Type B pancreatic cell (in vitro differentiated cells): Measurements from ENCODE around the gene ADM2. TPM values are rescaled to one million over a fixed set of nuclear protein-coding genes. Genes with fewer than 3 reads are reported as not detected.

Experiments used
- DNase-seq: peaks from one replicate; pipeline ENCODE4 v3.0.0; 2021; ENCODE audit warnings: mixed read lengths; ENCODE audit not compliant: unreplicated experiment; ENCODE audit errors: extremely low spot score
- H3K27ac Mint-ChIP-seq: 2 replicates; pipeline ENCODE4 v1.8.0; 2021; ENCODE audit warnings: mild to moderate bottlenecking, mixed read lengths
- H3K27me3 Mint-ChIP-seq: 2 replicates; pipeline ENCODE4 v1.8.0; 2021; ENCODE audit warnings: mixed read lengths
- H3K36me3 Mint-ChIP-seq: 2 replicates; pipeline ENCODE4 v1.8.0; 2021; ENCODE audit warnings: mixed read lengths
- H3K4me1 Mint-ChIP-seq: one replicate; pipeline ENCODE4 v1.8.0; 2021; ENCODE audit warnings: mixed read lengths; ENCODE audit not compliant: unreplicated experiment
- H3K4me3 Mint-ChIP-seq: 2 replicates; pipeline ENCODE4 v1.8.0; 2021; ENCODE audit warnings: mild to moderate bottlenecking, mixed read lengths
- H3K9me3 Mint-ChIP-seq: 2 replicates; pipeline ENCODE4 v1.8.0; 2021; ENCODE audit warnings: mixed read lengths
- total RNA-seq: library from RNA; stranded (reverse); gene quantifications from 2 replicates; pipeline ENCODE4 v1.2.1, GENCODE V29; 2021; ENCODE audit warnings: low replicate concordance
- TF ChIP-seq, protein P1 (sequence below): fragments of 200-600 bp; sonication (generic); conservative IDR thresholded peaks from 2 replicates; pipeline ENCODE4 v1.5.0; 2021; ENCODE audit warnings: antibody characterized with exemption, mild to moderate bottlenecking

ADM2 gene
- total RNA-seq, 1 donor from 2014 or later = 2.6 TPM

- H3K36me3 Mint-ChIP-seq = no peaks in the 10 kb centered on the region
- TF ChIP-seq, protein P1, sequence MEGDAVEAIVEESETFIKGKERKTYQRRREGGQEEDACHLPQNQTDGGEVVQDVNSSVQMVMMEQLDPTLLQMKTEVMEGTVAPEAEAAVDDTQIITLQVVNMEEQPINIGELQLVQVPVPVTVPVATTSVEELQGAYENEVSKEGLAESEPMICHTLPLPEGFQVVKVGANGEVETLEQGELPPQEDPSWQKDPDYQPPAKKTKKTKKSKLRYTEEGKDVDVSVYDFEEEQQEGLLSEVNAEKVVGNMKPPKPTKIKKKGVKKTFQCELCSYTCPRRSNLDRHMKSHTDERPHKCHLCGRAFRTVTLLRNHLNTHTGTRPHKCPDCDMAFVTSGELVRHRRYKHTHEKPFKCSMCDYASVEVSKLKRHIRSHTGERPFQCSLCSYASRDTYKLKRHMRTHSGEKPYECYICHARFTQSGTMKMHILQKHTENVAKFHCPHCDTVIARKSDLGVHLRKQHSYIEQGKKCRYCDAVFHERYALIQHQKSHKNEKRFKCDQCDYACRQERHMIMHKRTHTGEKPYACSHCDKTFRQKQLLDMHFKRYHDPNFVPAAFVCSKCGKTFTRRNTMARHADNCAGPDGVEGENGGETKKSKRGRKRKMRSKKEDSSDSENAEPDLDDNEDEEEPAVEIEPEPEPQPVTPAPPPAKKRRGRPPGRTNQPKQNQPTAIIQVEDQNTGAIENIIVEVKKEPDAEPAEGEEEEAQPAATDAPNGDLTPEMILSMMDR = no peak
- H3K4me1 Mint-ChIP-seq = peaks cover 3% of the 10 kb centered on the region
- no peaks in the 10 kb centered on the region for H3K9me3 Mint-ChIP-seq
- H3K27me3 Mint-ChIP-seq = no peaks in the 10 kb centered on the region
- no peak overlapping the region for H3K27ac Mint-ChIP-seq
- no peak overlapping the region for H3K4me3 Mint-ChIP-seq
- DNase-seq = peak; percentile 67
These were observed 22.3 kb downstream of the ADM2 start for GRCh38 chr22:50503475-50504145.

DNA sequence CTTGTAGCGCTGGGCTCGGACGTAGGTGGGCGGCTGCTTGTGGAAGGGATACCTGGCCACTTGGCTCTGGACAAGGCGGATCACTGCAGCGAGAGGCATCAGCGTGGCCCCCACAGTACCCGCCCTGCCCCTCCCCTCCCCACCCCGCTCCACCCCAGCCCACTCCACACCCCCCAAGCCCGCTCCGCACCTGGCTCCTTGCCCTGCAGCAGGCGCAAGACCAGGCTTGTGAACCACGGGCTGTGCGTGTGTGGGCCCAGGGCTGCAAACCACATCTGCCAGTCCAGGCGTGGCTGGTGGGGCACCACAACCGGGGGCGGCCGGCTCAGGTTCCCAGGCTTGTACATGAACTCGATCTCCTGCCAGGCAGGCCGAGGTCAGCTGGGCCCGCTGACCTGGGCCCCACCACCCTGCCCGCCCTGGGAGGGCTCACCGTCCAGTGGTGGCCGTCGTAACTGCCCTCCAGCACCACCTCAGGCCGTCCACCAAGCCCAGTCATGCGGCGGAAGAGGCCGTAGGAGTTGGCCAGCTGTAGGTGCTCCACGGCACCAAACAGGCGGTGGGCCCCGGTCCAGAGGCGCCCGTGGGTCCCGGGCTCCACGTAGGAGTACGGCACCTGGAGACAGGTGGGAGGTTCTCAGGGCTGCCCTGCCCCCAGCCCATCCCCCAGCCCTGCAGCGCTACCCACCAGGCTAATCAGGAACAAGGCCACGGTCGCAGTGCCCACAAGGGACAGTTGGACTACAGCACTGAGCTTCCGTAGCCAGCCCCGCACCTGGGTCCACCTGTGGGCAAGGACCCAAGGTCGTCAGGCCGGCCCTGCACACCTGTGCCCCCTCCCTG is 23.2 kb downstream of the ADM2 start:
- peak; percentile 70 for DNase-seq
- Mint-ChIP-seq H3K4me3 (no peak overlapping the region), H3K36me3 (no peaks in the 10 kb centered on the region), H3K9me3 (no peaks in the 10 kb centered on the region), H3K4me1 (peaks cover 8% of the 10 kb centered on the region), H3K27me3 (no peaks in the 10 kb centered on the region), H3K27ac (no peak overlapping the region)
- TF ChIP-seq, protein P1 = no peak

DNA sequence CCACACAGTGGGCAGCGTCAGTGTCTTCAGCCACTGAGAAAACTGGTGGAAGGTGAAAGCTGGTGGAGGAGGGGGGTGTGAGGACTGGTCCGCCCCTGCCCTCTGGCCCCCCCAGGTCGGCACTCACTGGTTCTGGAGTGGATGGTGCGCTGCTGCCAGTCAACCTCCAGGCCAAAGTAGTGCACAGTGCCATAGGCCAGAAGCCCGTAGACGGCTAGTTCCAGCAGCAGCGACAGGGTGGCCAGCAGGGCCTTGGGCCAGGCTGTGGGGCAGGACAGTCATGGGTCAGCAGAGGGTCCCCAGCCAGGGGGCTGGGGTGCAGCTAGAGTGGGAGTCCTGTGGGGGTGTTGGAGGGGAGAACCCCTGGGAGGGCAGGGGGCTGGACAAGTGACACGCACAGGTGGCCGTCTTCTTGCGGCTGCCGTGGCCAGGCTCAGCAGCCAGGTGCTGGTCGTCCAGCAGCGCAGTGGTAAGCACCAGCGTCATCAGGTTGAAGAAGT is 24.0 kb downstream of the ADM2 start:
- TF ChIP-seq, protein P1 = no peak
- no peaks in the 10 kb centered on the region for H3K9me3 Mint-ChIP-seq
- no peak overlapping the region for H3K27ac Mint-ChIP-seq
- peaks cover 9% of the 10 kb centered on the region for H3K4me1 Mint-ChIP-seq
- no peaks in the 10 kb centered on the region for H3K27me3 Mint-ChIP-seq
- H3K36me3 Mint-ChIP-seq = no peaks in the 10 kb centered on the region
- DNase-seq = no peak
- H3K4me3 Mint-ChIP-seq = no peak overlapping the region

GRCh38 chr22:50505776-50506610 is 24.6 kb downstream of the ADM2 start:
- DNase-seq = peak; percentile 67
- Mint-ChIP-seq H3K4me1 (peaks cover 9% of the 10 kb centered on the region), H3K27me3 (no peaks in the 10 kb centered on the region), H3K36me3 (no peaks in the 10 kb centered on the region), H3K27ac (no peak overlapping the region), H3K4me3 (peak overlapping the region; percentile 93), H3K9me3 (no peaks in the 10 kb centered on the region)
- TF ChIP-seq, protein P1 = no peak
